ENCODE measurements around the gene ADIRF. TPM values are rescaled to one million over a fixed set of nuclear protein-coding genes. Genes with fewer than 3 reads are reported as not detected.

Gene ADIRF
- total and polyA plus RNA-seq, 2 donors (not counting 1 experiment from before 2014, with no cell fraction given), result not detected

DNA sequence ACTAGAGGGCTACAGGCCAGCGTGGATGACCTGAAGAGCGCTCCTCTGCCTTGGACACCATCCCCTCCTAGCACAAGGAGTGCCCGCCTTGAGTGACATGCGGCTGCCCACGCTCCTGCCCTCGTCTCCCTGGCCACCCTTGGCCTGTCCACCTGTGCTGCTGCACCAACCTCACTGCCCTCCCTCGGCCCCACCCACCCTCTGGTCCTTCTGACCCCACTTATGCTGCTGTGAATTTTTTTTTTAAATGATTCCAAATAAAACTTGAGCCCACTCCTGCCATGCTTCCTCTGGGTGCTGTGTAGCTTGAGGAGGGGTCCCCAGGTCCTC, 5.3 kb upstream of the ADIRF start:
- no peak overlapping the region for H3K4me2 ChIP-seq (replicated peaks; ENCODE audit: low read depth, low read length, poor library complexity, severe bottlenecking)
- no peak overlapping the region for H2AFZ ChIP-seq (ENCODE audit: insufficient read depth, low read depth, low read length, poor library complexity, severe bottlenecking)
- H3K4me3 ChIP-seq (ENCODE audit: control extremely low read depth in 1 of 5, extremely low read depth in 1 of 5, insufficient read depth in 1 of 5, low read depth in 2 of 5, low read length in 4 of 5), result no peak overlapping the region
- Mint-ChIP-seq H3K27me3 (no peaks in the 10 kb centered on the region), H3K9me3 (ENCODE audit: insufficient read depth) (no peaks in the 10 kb centered on the region), H3K27ac (no peak overlapping the region), H3K4me3 (no peak overlapping the region), H3K4me1 (peaks cover 19% of the 10 kb centered on the region)
- no peaks in the 10 kb centered on the region for H3K36me3 ChIP-seq (replicated peaks in 1 of 2; ENCODE audit: control extremely low read depth in 1 of 2, control insufficient read depth in 1 of 2, extremely low read depth in 1 of 2, insufficient read depth in 2 of 2, low read length in 1 of 2)
- H3K79me2 ChIP-seq (ENCODE audit: control insufficient read depth, insufficient read depth, low read length), result no peaks in the 10 kb centered on the region
- intact Hi-C loops (cut with micrococcal nuclease), result no loop called here
- no peaks in the 10 kb centered on the region for H4K20me1 ChIP-seq (ENCODE audit: control insufficient read depth, insufficient read depth, low read length, poor library complexity, severe bottlenecking)
- no peak for DNase-seq
- H3K27ac ChIP-seq (ENCODE audit: low read length in 2 of 2), result no peak overlapping the region
- 97% methylated on average over 4 of the region's 7 CpGs for WGBS (ENCODE audit: insufficient coverage)
- peaks cover 0 to 4% (median 1%) of the 10 kb centered on the region in 4 experiments for H3K27me3 ChIP-seq (replicated peaks in 1 of 4; ENCODE audit: control extremely low read depth in 1 of 4, control insufficient read depth in 3 of 4, insufficient read depth in 4 of 4, low read length in 3 of 4)
- H3K9ac ChIP-seq (ENCODE audit: low read length), result no peak overlapping the region
- ChIA-PET CTCF (interaction anchor here (0.6 kb wide), 1 partner anchor 362 kb away, joined by 3 read pairs; no protein-coding TSS in a partner anchor), POLR2A (no interaction called here)
- peaks cover 4 to 23% of the 10 kb centered on the region in 2 donors for H3K4me1 ChIP-seq (ENCODE audit: control insufficient read depth in 2 of 2, insufficient read depth in 2 of 2, low read length in 2 of 2)
- H3K9me3 ChIP-seq (ENCODE audit: control extremely low read depth in 1 of 3, control insufficient read depth in 2 of 3, insufficient read depth in 1 of 3, low read length in 2 of 3), result no peaks in the 10 kb centered on the region
- ATAC-seq (ENCODE audit: low read depth), result no peak
- TF ChIP-seq CTCF (IDR thresholded peaks at IDR 0.05) (no peak), EZH2 (IDR thresholded peaks at IDR 0.05; ENCODE audit: borderline replicate concordance, insufficient read depth, low read depth, low read length, poor library complexity, severe bottlenecking) (no peak)

DNA sequence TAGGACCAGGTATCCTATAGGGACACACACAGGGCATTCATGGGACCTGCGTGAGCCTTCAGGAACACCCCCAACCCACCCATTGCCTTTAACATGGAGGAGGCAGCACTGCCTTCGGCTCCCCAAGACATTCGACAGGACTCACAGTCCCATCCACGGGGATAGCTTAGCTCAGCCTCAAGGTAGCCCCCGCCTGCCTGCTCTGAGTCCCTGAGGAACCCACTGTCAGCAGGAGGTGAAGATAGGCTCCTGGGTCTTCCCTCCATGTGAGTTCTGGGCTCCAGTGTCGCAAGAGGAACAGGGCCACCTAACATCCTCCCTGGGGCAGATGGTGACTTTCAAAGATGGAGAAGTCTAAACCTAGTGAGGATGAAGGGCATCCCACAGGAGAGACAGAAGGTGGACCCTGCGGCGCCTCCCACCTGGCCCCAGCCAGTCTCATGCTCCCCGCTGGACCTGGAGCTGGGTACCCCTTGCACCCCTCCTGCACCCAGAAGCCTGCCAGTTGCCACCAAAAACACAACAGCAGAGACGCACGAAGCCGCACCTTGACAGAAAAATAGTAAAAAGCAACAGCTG, 4.9 kb upstream of the ADIRF start:
- Mint-ChIP-seq H3K4me1 (peaks cover 20% of the 10 kb centered on the region), H3K27me3 (no peaks in the 10 kb centered on the region), H3K9me3 (ENCODE audit: insufficient read depth) (no peaks in the 10 kb centered on the region), H3K4me3 (no peak overlapping the region), H3K27ac (no peak overlapping the region)
- H3K36me3 ChIP-seq (replicated peaks in 1 of 2; ENCODE audit: control extremely low read depth in 1 of 2, control insufficient read depth in 1 of 2, extremely low read depth in 1 of 2, insufficient read depth in 2 of 2, low read length in 1 of 2), result no peaks in the 10 kb centered on the region
- no peak overlapping the region for H3K4me3 ChIP-seq (ENCODE audit: control extremely low read depth in 1 of 5, extremely low read depth in 1 of 5, insufficient read depth in 1 of 5, low read depth in 2 of 5, low read length in 4 of 5)
- peaks cover 0 to 8% (median 4%) of the 10 kb centered on the region in 4 experiments for H3K27me3 ChIP-seq (replicated peaks in 1 of 4; ENCODE audit: control extremely low read depth in 1 of 4, control insufficient read depth in 3 of 4, insufficient read depth in 4 of 4, low read length in 3 of 4)
- H3K4me2 ChIP-seq (replicated peaks; ENCODE audit: low read depth, low read length, poor library complexity, severe bottlenecking), result no peak overlapping the region
- TF ChIP-seq CTCF (IDR thresholded peaks at IDR 0.05) (no peak), EZH2 (IDR thresholded peaks at IDR 0.05; ENCODE audit: borderline replicate concordance, insufficient read depth, low read depth, low read length, poor library complexity, severe bottlenecking) (no peak)
- no peak for ATAC-seq (ENCODE audit: low read depth)
- WGBS (ENCODE audit: insufficient coverage), result 92% methylated on average over 11 of the region's 12 CpGs
- H3K79me2 ChIP-seq (ENCODE audit: control insufficient read depth, insufficient read depth, low read length), result no peaks in the 10 kb centered on the region
- peaks cover 6 to 27% of the 10 kb centered on the region in 2 donors for H3K4me1 ChIP-seq (ENCODE audit: control insufficient read depth in 2 of 2, insufficient read depth in 2 of 2, low read length in 2 of 2)
- DNase-seq, result no peak
- H3K9me3 ChIP-seq (ENCODE audit: control extremely low read depth in 1 of 3, control insufficient read depth in 2 of 3, insufficient read depth in 1 of 3, low read length in 2 of 3), result peaks cover 0 to 4% (median 0%) of the 10 kb centered on the region in 3 donors
- no peak overlapping the region for H2AFZ ChIP-seq (ENCODE audit: insufficient read depth, low read depth, low read length, poor library complexity, severe bottlenecking)
- H3K9ac ChIP-seq (ENCODE audit: low read length), result no peak overlapping the region
- H4K20me1 ChIP-seq (ENCODE audit: control insufficient read depth, insufficient read depth, low read length, poor library complexity, severe bottlenecking), result no peaks in the 10 kb centered on the region
- ChIA-PET POLR2A (no interaction called here), CTCF (interaction anchor here (1.2 kb wide), 1 partner anchor 23 kb away, joined by 4 read pairs; no protein-coding TSS in a partner anchor)
- H3K27ac ChIP-seq (ENCODE audit: low read length in 2 of 2), result no peak overlapping the region
- intact Hi-C loops (cut with micrococcal nuclease), result no loop called here

Data from B cell (primary cell).